Stromal cell of bone marrow (primary cell): Measurements from ENCODE around the gene KLHL18.
"Not testable (repeated sequence)": the region's sequence is repeated elsewhere in the genome, so short reads cannot be mapped to it uniquely, and the experiment has no call there.

Source experiments
- DNase-seq: peaks from one replicate; pipeline ENCODE4 v3.0.0-alpha.2; 2012; ENCODE audit warnings: low read depth

KLHL18 gene

DNA sequence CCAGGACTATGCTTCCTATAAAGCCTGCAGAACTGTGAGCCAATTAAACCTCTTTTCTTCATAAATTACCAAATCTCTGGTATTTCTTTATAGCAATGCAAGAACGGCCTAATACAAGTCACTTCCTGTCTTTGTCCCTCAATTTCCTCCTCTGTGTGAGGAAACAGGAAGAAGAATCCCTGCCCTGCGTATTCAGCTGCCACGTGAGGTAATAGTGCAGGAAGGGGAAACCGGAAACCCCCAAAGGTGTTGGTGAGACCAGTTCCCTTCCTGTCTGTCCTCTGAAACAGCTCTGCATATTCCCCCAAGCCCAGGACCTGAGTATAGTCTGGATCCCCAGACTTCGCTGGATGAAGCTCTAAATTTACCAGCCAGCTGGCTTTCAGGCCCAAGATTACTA, 80.0 kb downstream of the KLHL18 start:
- DNase-seq: no peak

DNA sequence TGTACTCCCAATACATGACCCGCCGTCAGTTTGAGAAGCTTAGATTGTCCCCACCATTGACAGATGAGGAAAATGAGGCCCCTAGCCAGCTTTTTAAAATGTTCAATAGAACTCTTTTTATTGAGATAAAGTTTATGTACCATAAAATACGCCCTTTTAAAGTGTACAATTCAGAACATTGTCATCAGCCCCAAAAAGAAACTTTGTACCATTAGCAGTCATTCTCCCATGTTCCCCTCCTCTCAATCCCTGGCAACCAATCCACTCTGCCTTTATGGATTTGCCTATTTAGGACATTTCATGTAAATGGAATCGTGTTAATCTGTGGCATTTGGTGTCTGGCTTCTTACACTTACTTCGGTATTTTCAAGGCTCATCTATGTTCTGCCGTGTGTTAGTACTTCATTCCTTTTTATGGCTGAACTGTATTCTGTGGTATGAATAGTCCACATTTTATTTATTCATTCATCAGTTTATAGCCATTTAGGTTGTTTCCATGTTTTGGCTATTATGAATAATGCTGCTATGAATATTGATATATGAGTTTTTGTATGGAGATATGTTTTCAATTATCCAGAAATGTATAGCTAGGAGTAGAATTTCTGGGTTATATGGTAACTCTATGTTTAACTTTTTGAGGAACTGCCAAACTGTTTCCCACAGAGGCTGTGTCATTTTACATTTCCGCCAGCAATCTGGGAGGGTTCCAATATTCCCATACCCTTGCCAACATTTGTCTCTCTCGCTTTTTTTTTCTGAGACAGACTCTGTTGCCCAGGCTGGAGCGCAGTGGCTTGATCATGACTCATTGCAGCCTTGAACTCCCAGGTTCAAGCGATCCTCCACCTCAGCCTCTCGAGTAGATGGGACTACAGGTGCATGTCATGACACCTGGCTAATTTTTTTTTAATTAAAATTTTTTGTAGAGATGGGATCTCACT, 82.7 kb downstream of the KLHL18 start:
- peak; percentile 74 for DNase-seq

DNA sequence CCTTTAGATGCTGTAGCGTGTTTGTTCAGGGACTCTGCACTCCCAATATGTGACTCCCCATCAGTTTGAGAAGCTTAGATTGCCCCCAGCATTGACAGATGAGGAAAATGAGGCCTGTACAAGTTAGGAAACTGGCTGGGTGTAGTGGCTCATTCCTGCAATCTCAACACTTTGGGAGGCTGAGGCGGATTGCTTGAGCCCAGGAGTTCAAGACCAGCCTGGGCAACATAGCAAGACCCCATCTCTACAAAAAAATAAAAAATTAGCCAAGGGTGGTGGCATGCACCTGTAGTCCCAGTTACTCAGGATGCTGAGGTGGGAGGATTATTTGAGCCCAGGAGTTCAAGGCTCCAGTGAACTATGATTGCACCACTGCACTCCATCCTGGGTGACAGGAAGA, 84.1 kb downstream of the KLHL18 start:
- DNase-seq: no peak

DNA sequence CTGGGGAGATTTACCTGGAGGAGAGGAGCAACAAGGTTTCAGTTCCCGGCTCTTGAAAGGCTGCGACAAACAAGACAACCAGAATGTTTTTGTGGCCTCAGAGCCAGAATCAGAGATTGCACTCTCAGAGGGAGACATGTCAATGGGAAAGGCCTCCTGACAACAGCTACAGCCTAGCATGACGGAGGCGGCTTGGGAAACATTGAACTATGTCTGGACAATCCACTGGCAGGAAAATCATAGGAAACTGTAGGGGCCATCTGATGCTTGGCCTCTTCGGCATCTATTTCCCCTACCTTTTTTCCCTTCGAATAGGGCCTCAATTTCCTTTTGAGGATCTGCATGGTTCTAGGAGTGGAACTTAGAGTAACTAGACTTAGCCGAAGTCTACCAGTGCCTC, 84.9 kb downstream of the KLHL18 start:
- no peak for DNase-seq

GRCh38 chr3:47370020-47370419, 87.3 kb downstream of the KLHL18 start:
- DNase-seq: not testable (repeated sequence)

- DNase-seq: no peak
Measured at GRCh38 chr3:47370887-47371697, 88.3 kb downstream of the KLHL18 start.

GRCh38 chr3:47374587-47374986, 91.8 kb downstream of the KLHL18 start:
- no peak for DNase-seq

DNA sequence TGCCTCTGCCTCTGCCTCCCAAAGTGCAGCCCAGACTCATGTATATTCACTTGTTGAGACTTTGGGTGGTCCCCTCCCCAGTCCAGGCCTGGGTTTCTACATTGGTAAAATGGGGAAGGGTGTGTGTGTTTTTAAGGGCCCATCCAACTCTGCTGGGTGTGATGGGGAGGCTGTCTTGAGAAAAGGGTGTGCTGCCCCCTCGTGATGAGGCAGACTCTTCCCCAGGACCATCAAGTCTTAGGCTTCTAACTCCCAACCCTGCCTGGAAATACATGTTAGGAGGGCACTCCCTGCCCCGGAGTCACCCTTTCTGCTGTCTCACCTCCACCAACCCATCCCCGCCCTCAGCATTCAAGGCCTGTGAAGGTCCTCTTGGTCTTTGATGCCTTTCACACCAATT, 93.6 kb downstream of the KLHL18 start:
- no peak for DNase-seq

GRCh38 chr3:47377186-47377585, 94.4 kb downstream of the KLHL18 start:
- no peak for DNase-seq

GRCh38 chr3:47378869-47379268, 96.1 kb downstream of the KLHL18 start:
- no peak for DNase-seq

GRCh38 chr3:47379411-47379899, 96.7 kb downstream of the KLHL18 start:
- DNase-seq: no peak

DNA sequence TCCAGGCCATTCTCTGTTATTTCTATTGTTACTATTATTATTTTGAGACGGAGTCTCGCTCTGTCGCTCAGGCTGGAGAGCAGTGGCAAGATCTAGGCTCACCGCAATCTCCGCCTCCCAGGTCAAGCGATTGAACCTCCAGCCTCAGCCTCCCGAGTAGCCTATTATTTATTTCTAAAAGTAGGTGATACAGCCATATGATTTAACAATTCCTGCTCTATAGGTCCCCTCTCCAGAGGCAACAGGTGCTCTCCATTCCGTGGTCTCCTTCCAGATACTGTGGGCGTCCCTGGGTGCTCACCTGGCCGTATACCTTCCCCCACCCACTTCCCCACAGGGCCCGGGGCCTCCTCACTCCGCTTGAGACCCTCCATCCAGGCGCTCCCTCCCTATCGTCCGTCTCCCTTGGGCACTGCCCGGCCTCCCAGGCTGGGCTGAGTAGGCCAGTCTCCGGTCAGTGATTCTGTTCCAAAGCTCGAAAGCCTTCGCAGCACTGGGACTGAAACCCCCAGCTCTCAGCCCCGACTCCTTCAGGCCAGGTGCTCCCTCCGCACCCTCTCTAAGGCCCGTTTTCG, 97.4 kb downstream of the KLHL18 start:
- DNase-seq: no peak

- peak; percentile 97 for DNase-seq
Measured at GRCh38 chr3:47380601-47381316, 98.0 kb downstream of the KLHL18 start, which contains the start of gene PTPN23. PTPN23 (plus strand) TSS chr3:47381021; CDS start chr3:47381097, 76 bp downstream.

- DNase-seq: peak; percentile 73
Measured at GRCh38 chr3:47381317-47382157, 98.8 kb downstream of the KLHL18 start.

DNA sequence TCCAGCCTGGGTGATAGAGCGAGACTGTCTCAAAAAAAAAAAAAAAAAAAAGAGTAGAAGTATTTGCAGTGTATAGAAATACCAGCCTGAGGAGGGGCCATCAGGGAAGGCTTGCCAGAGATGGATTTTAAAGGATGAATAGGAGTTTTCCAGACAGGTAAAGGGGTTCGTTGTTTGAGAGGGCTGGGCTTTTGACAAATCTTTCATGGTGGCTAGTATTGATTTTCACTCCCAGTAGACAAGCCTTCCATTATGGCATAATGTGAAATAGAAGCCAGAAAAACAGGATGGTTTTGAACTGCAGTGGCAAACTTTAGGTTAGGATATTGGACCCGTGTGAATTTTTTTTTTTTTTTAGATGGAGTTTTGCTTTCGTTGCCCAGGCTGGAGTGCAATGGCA, 101.7 kb downstream of the KLHL18 start:
- DNase-seq: no peak

- DNase-seq: no peak
Measured at GRCh38 chr3:47385007-47385406, 102.3 kb downstream of the KLHL18 start.

GRCh38 chr3:47385796-47386195, 103.1 kb downstream of the KLHL18 start:
- DNase-seq: no peak

- DNase-seq: no peak
Measured at GRCh38 chr3:47392933-47393332, 110.2 kb downstream of the KLHL18 start.

GRCh38 chr3:47394140-47394870, 111.6 kb downstream of the KLHL18 start:
- no peak for DNase-seq

DNA sequence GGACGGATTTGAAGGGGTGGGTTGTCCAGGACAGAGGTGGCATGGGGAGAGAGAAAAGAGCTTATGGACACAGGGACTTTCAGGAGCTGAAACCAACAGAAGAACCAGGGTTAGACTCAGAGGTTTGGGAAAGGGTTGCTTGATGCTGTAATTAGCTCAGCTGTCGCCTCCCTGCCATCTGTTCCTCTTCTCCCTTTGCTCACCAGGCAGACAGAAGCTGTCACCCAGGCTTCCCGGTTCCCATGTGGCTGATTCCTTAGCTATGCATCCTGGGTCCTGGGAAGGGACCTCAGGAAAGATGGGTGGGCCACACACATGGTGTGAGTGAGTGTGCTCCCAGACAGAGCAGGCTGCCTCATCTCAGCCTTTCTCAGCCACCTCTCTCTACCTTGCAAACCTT, 112.1 kb downstream of the KLHL18 start:
- no peak for DNase-seq
